SKM-1 treated with dmso at 0.1 percent for 144 hours (cell line): ENCODE results near the gene DOK5.

Experiments used
- DNase-seq: peaks from one replicate; lab custom pipeline; 2025; ENCODE audit not compliant: unreplicated experiment; lab: John Stamatoyannopoulos, UW

DOK5 gene

DNA sequence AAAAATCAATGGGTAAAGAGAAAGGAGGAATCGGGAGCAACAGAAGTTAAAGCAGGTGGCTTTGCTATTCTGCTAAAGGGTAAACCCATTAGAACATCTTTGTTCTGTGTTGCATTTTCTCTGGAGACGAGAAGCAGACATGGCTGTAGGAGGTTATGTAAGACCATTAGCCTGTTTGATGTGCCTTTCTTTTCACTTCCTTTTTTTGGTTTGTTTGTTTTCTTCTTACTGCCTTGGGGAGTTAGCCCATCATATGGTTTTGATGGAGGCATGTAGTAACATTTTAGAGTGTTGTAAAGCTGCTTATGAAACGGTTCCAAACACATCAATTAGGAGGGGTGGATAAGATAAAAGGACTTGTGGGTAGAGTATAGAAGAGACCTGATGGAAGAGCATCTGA is 131.0 kb downstream of the DOK5 start:
- peak; percentile 65 for DNase-seq

DNA sequence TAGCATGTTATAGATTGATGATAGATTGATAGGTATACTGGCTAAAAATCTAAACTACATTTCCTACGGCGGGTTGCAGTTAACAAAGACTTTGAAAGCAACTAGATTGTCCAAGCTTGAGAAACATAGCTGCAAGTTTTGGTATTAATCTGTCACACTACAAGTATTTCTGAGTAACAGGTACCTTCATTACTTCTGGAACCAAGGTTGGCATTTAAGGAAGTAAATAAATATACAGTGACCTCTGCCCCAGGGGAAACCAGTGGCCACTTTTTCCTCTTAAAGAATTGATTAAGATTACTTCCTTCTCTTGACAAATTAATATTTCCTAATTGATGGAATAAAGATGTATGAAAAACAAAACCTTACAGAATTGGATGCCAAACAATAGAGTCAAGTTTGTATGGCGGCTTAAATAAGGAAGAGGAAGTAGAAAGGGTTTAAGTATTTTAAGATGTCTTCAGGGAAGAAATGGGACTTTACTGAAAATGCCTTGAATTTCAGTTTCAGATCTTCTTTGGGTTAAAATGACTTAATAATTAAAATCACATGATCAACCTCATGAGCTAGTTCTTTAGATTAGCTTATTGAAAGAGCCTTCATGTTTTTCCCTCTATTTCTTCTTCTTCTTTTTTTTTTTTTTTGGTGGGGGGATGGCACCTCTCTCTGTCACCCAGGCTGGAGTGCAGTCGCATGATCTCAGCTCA is 132.8 kb downstream of the DOK5 start:
- no peak for DNase-seq

DNA sequence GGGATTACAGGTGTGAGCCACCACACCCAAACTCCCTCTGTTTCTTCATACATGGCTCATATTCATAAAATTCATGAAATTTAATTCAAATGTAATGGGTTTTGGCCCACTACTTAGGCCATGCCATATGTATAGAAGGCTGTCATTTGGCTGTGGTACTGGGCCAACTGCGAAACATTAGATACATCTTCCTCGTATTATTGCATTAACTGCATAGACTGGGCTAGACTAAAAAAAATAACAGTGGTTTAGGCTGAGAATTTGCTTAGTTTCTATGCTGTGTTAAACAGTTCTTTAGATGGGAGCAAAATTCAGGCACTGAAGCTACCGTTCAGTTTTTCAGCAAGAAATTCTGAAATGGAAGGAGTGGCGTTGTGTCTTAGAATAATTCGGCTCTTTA is 133.6 kb downstream of the DOK5 start:
- no peak for DNase-seq

DNA sequence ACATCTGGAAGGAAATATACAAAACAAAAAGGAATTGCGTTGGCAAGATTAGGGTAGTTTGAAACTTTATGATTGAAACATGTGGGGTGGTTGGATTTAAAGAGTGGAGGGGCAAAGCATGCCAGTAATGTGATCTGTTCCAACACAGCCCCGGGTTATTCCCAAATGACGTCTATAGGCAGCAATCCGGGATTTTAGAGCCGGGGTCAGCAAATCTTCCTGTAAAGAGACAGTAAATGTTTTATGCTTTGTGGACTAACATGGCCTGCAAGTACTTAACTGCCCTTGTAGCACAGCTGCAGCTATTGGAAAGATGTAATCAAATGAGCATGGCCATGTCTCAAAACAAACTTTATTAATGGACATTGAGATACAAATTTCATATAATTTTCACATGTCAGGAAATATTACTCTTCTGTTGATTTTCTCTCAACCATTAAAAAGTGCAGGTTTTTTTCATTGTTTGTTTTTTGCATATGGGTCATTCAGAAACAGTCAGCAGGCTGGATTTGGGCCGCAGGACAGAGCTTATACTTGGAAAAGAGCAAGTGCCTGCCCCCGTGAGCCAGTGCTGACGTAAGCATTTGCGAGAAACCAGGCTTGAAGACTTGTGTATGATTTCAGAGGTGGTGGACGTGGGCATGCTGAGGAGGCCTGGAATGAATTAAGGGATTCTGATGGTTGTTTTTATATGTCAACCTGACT is 136.5 kb downstream of the DOK5 start:
- no peak for DNase-seq

DNA sequence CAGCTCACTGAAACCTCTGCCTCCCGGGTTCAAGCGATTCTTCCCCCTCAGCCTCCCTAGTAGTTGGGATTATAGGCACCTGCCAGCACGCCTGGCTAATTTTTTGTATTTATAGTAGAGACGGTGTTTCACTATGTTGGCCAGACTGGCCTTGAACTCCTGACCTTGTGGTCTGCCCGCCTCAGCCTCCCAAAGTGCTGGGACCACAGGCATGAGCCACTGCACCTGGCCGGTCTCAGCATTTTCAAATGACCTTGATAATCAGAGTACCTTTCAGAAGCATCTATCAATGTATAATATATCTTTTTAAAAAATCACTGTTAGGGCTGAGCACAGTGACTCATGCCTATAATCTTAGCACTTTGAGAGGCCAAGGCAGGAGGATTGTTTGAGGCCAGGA is 143.0 kb downstream of the DOK5 start:
- DNase-seq = no peak

DNA sequence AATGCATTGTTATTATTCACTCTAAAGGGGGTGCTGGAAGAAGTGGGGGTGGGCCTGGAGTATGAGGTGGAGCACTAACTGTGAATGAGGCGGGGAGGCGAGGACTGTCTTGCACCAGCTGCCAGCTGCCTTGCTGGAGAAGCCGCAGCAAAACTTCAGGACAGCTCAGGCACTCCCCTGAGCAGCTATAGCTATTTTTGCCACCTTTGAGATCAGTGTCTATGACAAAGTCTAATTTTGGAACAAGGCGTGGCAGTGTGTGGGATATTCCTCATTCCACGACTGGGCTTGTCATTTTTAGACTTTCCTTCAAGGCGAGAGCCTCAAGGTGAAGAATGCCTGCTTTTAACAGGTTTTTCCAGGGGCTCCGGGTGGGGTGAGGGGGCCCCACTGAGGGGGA is 143.8 kb downstream of the DOK5 start:
- DNase-seq = no peak

DNA sequence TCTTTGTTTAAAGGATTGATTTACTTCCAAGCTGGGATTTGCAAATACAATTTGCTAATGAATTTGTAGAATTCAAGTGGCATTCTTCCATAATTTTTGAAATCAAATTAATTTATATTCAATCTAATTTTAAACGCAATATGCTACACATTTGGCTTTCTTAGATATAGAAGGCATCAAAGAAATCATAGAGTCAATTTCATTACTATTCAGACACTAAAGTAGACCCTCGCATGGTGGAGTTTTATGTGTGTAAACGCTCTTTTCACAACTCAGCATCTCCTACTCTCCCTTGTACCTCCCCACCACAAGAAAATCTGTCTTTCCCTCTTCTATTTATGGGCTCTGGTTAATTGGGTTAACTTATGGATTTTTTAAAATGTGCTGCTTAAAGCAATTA is 144.3 kb downstream of the DOK5 start:
- DNase-seq = no peak

DNA sequence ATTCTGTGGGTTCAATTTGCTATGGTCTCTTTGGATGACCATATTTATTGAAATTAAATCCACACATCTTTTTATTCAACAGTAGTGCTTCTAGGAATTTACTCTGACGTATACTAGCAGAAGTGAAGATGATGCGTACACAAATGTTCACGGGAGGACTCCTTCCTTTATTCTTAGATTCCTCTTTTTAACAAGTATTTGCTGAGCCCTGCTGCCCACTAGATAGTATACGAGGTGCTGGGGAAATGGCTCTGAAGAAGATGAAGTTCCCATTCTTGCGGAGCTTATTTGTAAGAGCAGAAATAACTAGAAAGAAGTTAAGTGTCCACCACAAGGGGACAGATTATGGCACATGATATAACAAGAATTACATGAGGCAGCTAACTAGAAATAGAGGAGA is 145.2 kb downstream of the DOK5 start:
- DNase-seq = no peak

DNA sequence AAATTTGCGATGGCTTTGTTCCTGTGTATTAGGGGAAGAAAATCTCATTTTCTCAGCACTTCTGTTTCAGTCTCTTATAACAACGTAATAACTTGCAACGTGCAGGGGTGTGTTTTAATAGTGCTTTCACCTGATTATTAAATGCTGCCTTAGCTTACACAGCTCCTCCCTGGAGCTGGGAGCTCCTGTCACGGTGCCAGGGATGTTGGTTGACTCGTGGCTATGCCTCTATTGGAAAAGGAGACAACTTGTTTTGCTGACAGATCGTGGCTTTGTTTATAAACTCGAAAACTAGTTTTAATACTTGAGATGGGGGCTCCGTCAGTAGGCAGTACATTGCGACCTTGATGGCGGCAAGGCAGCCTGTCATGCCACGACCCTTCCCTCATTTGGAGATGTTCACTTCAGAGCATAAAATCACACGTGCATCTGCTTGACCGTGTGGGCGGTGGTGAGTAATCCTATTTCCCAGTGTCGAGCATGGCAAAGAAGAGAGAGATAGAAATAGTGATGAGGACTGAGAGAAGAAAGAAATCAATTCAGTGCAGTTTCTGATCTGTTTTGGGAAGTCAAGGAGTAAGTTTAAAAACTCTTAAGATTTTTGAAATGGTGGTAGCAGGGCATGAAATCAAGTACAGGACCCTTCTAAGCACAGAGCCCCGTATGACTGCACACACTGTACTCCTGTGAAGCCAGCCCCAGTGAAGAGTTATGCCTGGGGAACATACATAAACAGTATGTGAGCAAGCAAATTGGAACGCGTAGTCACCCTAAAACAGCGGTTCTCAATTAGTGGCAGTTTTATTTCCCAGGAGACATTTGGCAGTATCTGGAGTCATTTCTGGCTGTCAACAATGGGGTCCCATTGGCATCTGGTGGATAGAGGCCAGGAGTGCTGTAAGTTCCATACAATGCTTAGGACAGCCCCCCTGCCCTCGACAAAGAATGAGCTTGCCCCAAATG is 147.2 kb downstream of the DOK5 start:
- no peak for DNase-seq

DNA sequence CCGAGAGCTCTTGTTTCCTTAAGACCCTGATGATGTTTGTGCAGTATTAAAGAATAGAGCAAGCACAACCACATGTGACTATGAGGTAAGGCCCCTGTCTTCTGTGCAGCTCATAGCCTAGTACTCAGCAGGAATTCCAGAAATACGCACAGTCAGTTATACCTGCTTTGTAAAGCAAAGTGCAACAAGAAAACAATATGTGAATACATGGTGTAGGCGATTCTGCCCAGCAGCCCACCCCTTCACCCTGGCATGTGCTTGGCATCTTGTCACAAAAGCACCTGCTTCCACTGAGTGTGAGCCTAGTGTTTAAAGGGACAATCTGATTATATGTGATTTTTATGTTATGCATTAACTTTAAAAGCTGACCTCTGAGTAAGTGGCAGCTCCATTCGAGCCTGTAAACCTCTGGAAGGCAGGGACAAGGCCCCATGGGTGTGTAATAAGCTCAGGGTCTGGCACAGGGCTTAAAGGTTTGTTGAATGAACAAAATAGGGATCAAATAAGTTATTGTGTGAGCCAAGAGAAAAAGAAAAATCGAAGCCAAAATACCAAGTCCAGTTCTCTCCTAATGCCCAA is 148.7 kb downstream of the DOK5 start:
- no peak for DNase-seq

DNA sequence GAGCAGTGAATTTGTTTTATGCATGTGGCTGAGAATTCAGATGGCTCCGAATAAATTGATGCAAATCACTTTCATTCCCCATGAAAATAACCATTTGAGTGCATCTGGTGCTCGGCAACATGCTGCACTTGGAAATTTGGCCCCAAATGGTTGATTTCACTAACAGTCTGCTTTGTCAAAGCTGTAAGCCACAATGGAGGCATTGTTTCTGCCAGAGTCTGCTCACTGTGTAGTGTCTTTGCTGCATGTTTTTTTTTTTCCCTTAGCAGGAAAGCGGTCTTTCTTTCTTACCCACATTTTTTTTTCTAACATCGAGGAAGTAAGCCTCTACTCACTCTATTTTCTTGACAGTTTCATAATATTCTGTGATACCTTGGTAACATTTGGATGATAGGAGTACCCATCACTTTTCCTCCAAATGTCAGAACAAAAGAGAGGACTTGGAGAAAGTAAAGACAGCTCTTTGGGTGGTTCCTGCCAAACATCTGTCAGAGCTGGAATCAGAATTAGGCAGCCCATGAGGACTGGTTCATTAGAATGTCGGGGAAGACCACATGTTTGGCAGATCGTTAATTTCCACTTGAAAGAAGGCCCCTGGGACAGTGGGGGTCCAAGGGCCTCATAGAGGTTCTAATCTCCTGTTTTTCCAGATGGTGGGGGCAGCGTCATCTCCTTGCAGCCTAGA is 149.5 kb downstream of the DOK5 start:
- no peak for DNase-seq

DNA sequence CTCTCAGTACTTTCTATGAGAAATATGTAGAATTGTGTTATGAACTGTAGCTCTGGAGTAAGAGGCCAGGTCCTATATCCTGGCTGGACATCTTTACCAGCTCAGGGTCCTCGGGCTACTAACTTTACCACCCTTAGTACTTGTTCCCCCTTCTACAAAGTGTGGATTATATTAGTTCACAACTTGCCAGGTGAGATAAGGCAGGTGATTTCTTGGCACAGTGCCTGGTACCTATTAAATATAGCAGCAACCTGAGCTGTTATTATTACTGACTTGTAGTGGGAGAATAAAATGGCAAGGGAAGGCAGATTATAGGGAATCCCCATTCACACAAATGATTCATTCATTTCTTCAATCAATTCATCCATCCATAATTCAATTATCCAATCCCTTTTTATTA is 150.1 kb downstream of the DOK5 start:
- no peak for DNase-seq

DNA sequence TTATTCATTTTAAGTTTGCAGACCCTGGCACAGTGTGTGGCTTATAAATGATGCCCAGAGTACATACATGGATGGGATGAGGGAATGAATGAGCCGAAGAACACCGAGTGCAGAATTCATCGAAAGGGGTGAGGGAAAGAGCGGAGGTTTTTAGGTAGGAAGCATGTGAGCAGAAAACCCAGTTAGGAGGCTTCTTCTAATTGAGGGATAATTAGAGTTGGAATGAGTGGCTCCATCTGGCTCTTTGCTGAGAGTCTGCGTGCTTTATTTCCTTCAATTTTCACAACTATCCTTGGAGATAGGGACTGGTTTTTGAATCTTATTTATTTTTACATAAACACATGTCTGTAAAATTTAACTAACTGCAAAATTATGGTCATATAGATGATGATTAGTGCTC is 150.7 kb downstream of the DOK5 start:
- DNase-seq = no peak

DNA sequence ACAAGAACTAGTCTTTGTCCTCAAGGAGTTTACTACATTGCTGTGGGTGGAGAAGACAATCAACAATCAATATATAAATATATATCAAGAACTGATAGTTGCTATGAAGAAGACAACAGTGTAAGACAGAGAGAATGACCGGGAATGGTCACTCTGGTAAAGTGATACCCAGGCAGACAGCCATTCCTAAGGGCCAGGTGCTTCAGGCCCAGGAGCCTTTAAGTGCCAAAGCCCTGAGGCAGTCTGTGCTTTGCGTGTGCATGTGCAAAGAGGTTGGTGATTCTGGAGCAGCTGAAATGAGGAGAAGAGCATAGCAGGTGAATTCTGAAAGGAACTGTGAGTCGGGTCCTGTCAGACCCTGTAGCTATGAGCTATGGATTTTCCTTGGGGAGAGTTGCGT is 154.2 kb downstream of the DOK5 start:
- DNase-seq = no peak

DNA sequence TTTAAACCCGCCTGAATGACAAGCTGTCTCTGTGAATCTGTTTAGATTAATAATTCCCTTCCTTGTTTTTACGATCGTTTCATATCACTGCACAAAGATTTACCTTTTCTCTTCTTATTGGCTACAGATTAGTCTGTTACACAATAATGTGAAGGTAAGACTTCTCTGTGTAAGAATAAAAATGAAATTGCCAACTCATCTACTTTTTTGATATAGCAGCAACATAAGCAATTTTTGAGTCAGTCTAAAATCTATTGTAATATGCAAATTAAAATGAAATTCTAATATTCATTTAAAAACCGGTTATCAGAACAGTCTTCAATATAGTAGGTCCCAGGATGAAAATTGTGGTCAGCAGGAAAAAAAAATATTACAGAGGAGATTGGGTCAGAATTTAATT is 155.2 kb downstream of the DOK5 start:
- DNase-seq = no peak

DNA sequence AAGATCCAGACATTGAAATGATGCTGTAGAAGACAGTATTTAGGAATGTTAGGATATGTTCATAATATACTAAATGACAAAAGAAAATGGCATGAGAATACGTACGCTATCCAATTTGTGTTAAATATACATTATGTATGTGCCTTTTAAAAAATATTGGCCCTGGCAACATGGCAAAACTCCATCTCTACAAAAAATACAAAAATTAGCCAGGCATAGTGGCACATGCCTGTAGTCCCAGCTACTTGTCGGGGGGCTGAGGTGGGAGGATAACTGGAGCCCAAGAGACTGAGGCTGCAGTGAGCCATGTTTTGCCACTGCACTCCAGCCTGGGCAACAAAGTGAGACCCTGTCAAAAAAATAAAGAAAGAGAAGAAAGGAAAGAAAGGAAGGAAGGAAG is 155.7 kb downstream of the DOK5 start:
- DNase-seq = no peak

DNA sequence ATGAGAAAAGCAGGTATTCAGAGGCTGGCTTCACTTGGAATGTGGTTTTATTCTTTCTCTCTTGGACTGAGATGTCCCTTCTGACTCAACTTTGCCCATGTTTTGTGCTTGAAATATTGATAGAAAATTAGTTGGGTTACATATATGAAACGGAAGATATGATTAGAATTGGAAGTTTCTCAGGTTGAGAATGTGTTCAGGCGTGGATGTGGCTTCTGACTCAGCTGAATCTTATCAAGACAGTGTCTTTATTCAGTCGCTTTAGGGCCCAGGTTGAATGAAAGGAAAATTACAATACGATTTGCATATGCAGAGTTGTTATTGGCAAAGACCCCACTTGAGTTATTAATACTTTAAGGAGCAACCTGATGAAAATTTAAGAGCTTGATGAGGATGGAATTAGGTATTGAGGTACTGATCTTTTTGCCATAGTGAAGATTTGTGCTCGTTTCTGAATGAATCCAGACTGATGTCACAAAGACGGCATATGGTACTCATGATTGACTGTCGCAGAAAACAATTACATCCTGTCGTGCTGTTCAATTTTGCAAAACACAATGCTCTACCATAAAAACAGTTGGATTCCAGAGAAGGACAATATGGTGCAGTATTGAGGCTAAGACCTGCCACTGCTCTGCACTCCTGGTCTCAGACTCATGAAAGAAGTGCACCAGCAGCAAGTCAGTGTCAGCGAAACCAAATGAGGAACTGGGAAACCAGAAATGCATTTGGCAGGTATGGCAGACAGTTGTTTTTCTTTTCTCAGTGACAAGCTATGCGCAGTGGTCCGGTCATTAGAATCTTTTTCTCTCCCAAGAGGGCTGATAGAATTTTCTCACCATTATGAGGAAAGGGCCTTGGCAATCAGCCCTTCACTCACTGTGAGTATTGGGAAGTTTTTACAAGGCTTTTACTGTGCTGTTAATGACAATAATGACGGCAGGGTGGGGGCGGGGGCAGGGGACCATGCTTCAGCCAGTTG is 158.3 kb downstream of the DOK5 start:
- no peak for DNase-seq

DNA sequence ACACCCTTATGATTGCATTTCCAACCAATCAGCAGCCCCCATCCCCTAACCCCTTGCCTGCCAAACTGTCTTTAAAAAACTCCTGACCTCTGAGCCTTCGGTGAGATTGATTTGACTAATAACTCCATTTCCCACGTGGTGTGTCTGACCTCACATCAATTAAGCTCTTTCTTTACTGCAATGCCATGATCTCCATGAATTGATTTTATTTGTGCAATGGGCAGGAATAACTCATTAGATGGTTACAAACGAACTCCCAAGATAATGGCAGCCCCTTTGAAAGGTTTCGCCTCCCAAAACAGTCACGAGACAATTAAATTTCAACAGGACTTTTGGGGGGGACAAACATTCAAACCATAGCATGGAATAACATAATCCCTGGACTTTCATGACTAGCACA is 161.2 kb downstream of the DOK5 start:
- DNase-seq = no peak

DNA sequence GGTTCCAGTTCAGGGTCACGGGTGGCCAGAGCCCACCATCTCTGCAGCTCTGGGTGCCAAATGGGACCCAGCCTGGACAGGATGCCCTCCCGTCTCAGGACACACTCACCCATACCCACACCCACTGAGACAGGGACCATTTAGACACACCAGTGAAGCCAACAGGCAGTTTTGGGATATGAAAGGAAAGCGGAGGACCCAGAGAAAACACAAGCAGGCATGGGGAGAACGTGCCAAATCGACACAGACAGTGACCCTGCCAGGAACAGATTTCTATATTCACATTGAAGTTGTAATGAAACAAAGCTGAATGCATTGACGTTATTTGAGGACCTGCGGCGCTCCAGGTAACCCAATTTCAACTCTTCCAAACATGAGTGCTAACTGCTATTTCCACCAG is 164.5 kb downstream of the DOK5 start:
- DNase-seq = no peak

DNA sequence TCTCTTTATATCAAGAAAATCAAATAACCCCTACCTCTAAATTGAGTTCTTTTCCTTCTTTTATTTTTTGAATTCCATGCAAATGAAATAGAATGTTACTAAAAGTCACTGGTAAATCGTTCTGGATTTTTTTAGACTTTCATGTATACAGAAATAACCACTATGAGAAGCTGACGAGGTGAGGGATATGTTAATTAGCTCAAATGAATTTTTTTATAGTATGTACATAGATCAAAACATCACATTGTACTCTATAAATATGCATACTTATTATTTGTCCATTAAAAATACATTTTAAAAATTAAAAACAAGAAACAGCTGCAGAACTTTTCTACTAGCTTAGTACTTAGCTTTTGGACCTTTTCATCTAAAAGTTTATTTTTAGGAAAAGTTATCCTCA is 165.4 kb downstream of the DOK5 start:
- DNase-seq = no peak
